Fibroblast of skin of right quadriceps (primary cell): ENCODE data around the gene TMEM242.
A peak's percentile ranks its signal among the peaks of the same experiment; 100 is the strongest.
"Not testable (repeated sequence)": the region's sequence is repeated elsewhere in the genome, so short reads cannot be mapped to it uniquely, and the experiment has no call there.

Source experiments
- DNase-seq: peaks from one replicate; pipeline ENCODE4 v3.0.0-alpha.2; 2013

The TMEM242 gene

GRCh38 chr6:157322792-157323254 is 496 bp downstream of the TMEM242 start:
- no peak for DNase-seq

- DNase-seq, result peak; percentile 85
These were observed 6.2 kb downstream of the TMEM242 start for GRCh38 chr6:157316871-157317814.

GRCh38 chr6:157314705-157315321 is 8.5 kb downstream of the TMEM242 start:
- DNase-seq, result peak; percentile 74

- DNase-seq, result no peak
These were observed 9.5 kb downstream of the TMEM242 start for GRCh38 chr6:157313531-157314467.

- DNase-seq, result no peak
These were observed 10.6 kb downstream of the TMEM242 start for GRCh38 chr6:157312757-157313156.

- not testable (repeated sequence) for DNase-seq
These were observed 12.6 kb downstream of the TMEM242 start for GRCh38 chr6:157310693-157311092.

GRCh38 chr6:157307661-157308060 is 15.7 kb downstream of the TMEM242 start:
- DNase-seq, result no peak

GRCh38 chr6:157305670-157306653 is 17.4 kb downstream of the TMEM242 start:
- DNase-seq, result no peak

- DNase-seq, result peak; percentile 32
These were observed 18.2 kb downstream of the TMEM242 start for GRCh38 chr6:157304899-157305663.

GRCh38 chr6:157302736-157303135 is 20.6 kb downstream of the TMEM242 start:
- DNase-seq, result no peak

- no peak for DNase-seq
These were observed 22.9 kb downstream of the TMEM242 start for GRCh38 chr6:157300436-157300835.

- no peak for DNase-seq
These were observed 23.3 kb downstream of the TMEM242 start for GRCh38 chr6:157300006-157300405.

- DNase-seq, result no peak
These were observed 25.0 kb downstream of the TMEM242 start for GRCh38 chr6:157298216-157298724.

- no peak for DNase-seq
These were observed 28.7 kb downstream of the TMEM242 start for GRCh38 chr6:157294654-157295053.

GRCh38 chr6:157293780-157294179 is 29.5 kb downstream of the TMEM242 start:
- DNase-seq, result no peak

GRCh38 chr6:157292202-157292601 is 31.1 kb downstream of the TMEM242 start:
- no peak for DNase-seq

GRCh38 chr6:157291356-157291755 is 32.0 kb downstream of the TMEM242 start:
- no peak for DNase-seq

GRCh38 chr6:157290797-157291196 is 32.5 kb downstream of the TMEM242 start:
- DNase-seq, result no peak

- no peak for DNase-seq
These were observed 33.6 kb downstream of the TMEM242 start for GRCh38 chr6:157289764-157290163.

GRCh38 chr6:157288575-157288974 is 34.7 kb downstream of the TMEM242 start:
- no peak for DNase-seq

GRCh38 chr6:157287923-157288322 is 35.4 kb downstream of the TMEM242 start:
- DNase-seq, result no peak
